ENCODE measurements around the gene CCNT2. TPM values are rescaled to one million over a fixed set of nuclear protein-coding genes. Genes with fewer than 3 reads are reported as not detected.

The CCNT2 gene
- total RNA-seq, 4 donors from 2014 or later, result 19.1 to 45.5 (median 25.8) TPM

- Histone ChIP-seq H3K9me3 (no peaks in the 10 kb centered on the region), H3K4me1 (peaks cover 0 to 87% (median 5%) of the 10 kb centered on the region in 3 donors), H3K27me3 (no peaks in the 10 kb centered on the region), H3K4me3 (no peak overlapping the region), H3K27ac (no peak overlapping the region), H3K36me3 (peaks cover 0 to 11% of the 10 kb centered on the region in 2 donors)
- ATAC-seq, result no peak
- 89 to 97% methylated on average over 3 of the region's 3 CpGs for WGBS, 2 donors (ENCODE audit: low coverage in 1 of 2)
- TF ChIP-seq CTCF (IDR thresholded peaks at IDR 0.05) (no peak), EP300 (IDR thresholded peaks at IDR 0.05) (no peak), POLR2A (IDR thresholded peaks at IDR 0.05) (no peak), POLR2AphosphoS5 (IDR thresholded peaks at IDR 0.05) (no peak)
These were observed 14.4 kb downstream of the CCNT2 start for GRCh38 chr2:134932864-134933526.

DNA sequence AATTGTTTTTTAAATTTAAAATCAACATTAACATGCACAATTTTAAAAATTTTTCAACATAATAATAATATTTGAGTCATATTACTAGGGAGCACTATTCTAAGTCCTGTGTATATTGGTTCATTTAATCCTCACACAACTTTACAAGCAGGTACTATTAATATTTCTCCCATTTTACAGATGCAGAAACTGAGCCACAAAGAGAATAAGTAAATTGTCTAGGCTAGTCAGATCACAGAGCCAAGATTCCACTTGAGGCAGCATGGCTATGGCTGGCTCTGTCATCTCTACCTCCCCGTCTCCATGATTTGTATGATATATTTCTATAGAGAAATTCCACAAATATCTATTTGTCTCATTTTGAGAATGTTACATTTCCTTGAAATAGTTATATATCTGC lies 15.1 kb downstream of the CCNT2 start:
- Histone ChIP-seq H3K27me3 (no peaks in the 10 kb centered on the region), H3K36me3 (peaks cover 0 to 16% of the 10 kb centered on the region in 2 donors), H3K4me3 (no peak overlapping the region), H3K27ac (no peak overlapping the region), H3K4me1 (peaks cover 0 to 84% (median 5%) of the 10 kb centered on the region in 3 donors), H3K9me3 (no peaks in the 10 kb centered on the region)
- no peak for ATAC-seq
- TF ChIP-seq EP300 (IDR thresholded peaks at IDR 0.05) (no peak), POLR2A (IDR thresholded peaks at IDR 0.05) (no peak), POLR2AphosphoS5 (IDR thresholded peaks at IDR 0.05) (no peak), CTCF (IDR thresholded peaks at IDR 0.05) (no peak)
- WGBS, 2 donors (ENCODE audit: low coverage in 1 of 2), result 82 to 100% methylated on average over 1 of the region's 1 CpG

GRCh38 chr2:134934150-134934549 lies 15.5 kb downstream of the CCNT2 start:
- no peaks in the 10 kb centered on the region for H3K9me3 ChIP-seq
- H3K4me3 ChIP-seq, result no peak overlapping the region
- H3K36me3 ChIP-seq, result peaks cover 0 to 20% of the 10 kb centered on the region in 2 donors
- TF ChIP-seq CTCF (IDR thresholded peaks at IDR 0.05), result no peak
- no peak for TF ChIP-seq POLR2AphosphoS5 (IDR thresholded peaks at IDR 0.05)
- TF ChIP-seq POLR2A (IDR thresholded peaks at IDR 0.05), result no peak
- no peak for TF ChIP-seq EP300 (IDR thresholded peaks at IDR 0.05)
- H3K4me1 ChIP-seq, result peaks cover 0 to 82% (median 5%) of the 10 kb centered on the region in 3 donors
- 43 to 59% methylated on average over 2 of the region's 2 CpGs for whole genome bisulfite sequencing, 2 donors (ENCODE audit: low coverage in 1 of 2)
- H3K27ac ChIP-seq, result no peak overlapping the region
- no peaks in the 10 kb centered on the region for H3K27me3 ChIP-seq
- no peak for ATAC-seq

GRCh38 chr2:134934641-134935040 lies 16.0 kb downstream of the CCNT2 start:
- 5 to 18% methylated on average over 1 of the region's 1 CpG for WGBS, 2 donors (ENCODE audit: low coverage in 1 of 2)
- ATAC-seq, result no peak
- Histone ChIP-seq H3K4me1 (peaks cover 0 to 77% (median 5%) of the 10 kb centered on the region in 3 donors), H3K36me3 (peaks cover 0 to 25% of the 10 kb centered on the region in 2 donors), H3K9me3 (no peaks in the 10 kb centered on the region), H3K27me3 (no peaks in the 10 kb centered on the region), H3K4me3 (no peak overlapping the region), H3K27ac (no peak overlapping the region)
- TF ChIP-seq POLR2A (IDR thresholded peaks at IDR 0.05), result no peak
- TF ChIP-seq EP300 (IDR thresholded peaks at IDR 0.05), result no peak
- no peak for TF ChIP-seq CTCF (IDR thresholded peaks at IDR 0.05)
- no peak for TF ChIP-seq POLR2AphosphoS5 (IDR thresholded peaks at IDR 0.05)

- TF ChIP-seq CTCF (IDR thresholded peaks at IDR 0.05) (no peak), EP300 (IDR thresholded peaks at IDR 0.05) (no peak), POLR2A (IDR thresholded peaks at IDR 0.05) (no peak), POLR2AphosphoS5 (IDR thresholded peaks at IDR 0.05) (no peak)
- peaks cover 0 to 62% (median 5%) of the 10 kb centered on the region in 3 donors for H3K4me1 ChIP-seq
- 86 to 96% methylated on average over 2 to 4 of the region's 4 CpGs for WGBS, 2 donors (ENCODE audit: low coverage in 1 of 2)
- no peaks in the 10 kb centered on the region for H3K27me3 ChIP-seq
- H3K36me3 ChIP-seq, result peaks cover 0 to 43% of the 10 kb centered on the region in 2 donors
- no peak for ATAC-seq
- H3K4me3 ChIP-seq, result no peak overlapping the region
- H3K27ac ChIP-seq, result no peak overlapping the region
- H3K9me3 ChIP-seq, result no peaks in the 10 kb centered on the region
These were observed 18.1 kb downstream of the CCNT2 start for GRCh38 chr2:134936691-134937090.
